Calu3 (cell line): ENCODE measurements around the gene ZFYVE27. TPM values are rescaled to one million over a fixed set of nuclear protein-coding genes. Genes with fewer than 3 reads are reported as not detected.
"Not testable (repeated sequence)": the region's sequence is repeated elsewhere in the genome, so short reads cannot be mapped to it uniquely, and the experiment has no call there.

Experiments
- BruUV-seq: library from RNA; stranded (reverse); fragments of 400-500 nt; replicated peaks from 2 replicates; lab custom pipeline; 2021; lab: Mats Ljungman, UMichigan
- CTCF ChIA-PET: fragments of 300-600 bp; sonication (Branson Sonifier 250); formaldehyde crosslinking; loops from one replicate; lab custom pipeline; 2022; ENCODE audit warnings: antibody characterized with exemption; lab: Charles Lee
- DNase-seq: peaks from one replicate; pipeline ENCODE4 v3.0.0; 2022
- H3K27ac Mint-ChIP-seq: one replicate; pipeline ENCODE4 v1.8.0; 2022; ENCODE audit warnings: mixed read lengths; ENCODE audit not compliant: unreplicated experiment
- H3K27me3 Mint-ChIP-seq: one replicate; pipeline ENCODE4 v1.8.0; 2022; ENCODE audit warnings: mixed read lengths; ENCODE audit not compliant: unreplicated experiment
- H3K36me3 Mint-ChIP-seq: one replicate; pipeline ENCODE4 v1.8.0; 2022; ENCODE audit warnings: mild to moderate bottlenecking, moderate library complexity, mixed read lengths; ENCODE audit not compliant: insufficient read depth, unreplicated experiment
- H3K4me1 Mint-ChIP-seq: one replicate; pipeline ENCODE4 v1.8.0; 2022; ENCODE audit warnings: mild to moderate bottlenecking, low read depth, mixed read lengths; ENCODE audit not compliant: unreplicated experiment
- H3K4me3 Mint-ChIP-seq: one replicate; pipeline ENCODE4 v1.8.0; 2022; ENCODE audit warnings: mild to moderate bottlenecking, low read depth, moderate library complexity, mixed read lengths; ENCODE audit not compliant: unreplicated experiment
- H3K9me3 Mint-ChIP-seq: one replicate; pipeline ENCODE4 v1.8.0; 2022; ENCODE audit warnings: low read depth, mixed read lengths; ENCODE audit not compliant: unreplicated experiment
- CTCF ChIP-seq: fragments of 200-600 bp; IDR thresholded peaks from one replicate; pipeline ENCODE4 v1.8.0; 2022; ENCODE audit warnings: antibody characterized with exemption; ENCODE audit not compliant: unreplicated experiment
- intact Hi-C: fragments of 100-400 bp; cut with micrococcal nuclease; formaldehyde crosslinking; loops from one replicate; pipeline ENCODE4 v1.10.0; 2022; ENCODE audit not compliant: unreplicated experiment
- total RNA-seq: library from RNA; stranded (reverse); gene quantifications from 2 replicates; pipeline ENCODE4 v1.2.3, GENCODE V29; 2022

The ZFYVE27 gene
- total RNA-seq, 1 experiment from 2014 or later, result 28.3 TPM

GRCh38 chr10:97690133-97690532 is 46.8 kb upstream of the ZFYVE27 start:
- Mint-ChIP-seq H3K27ac (no peak overlapping the region), H3K9me3 (no peaks in the 10 kb centered on the region), H3K4me1 (peaks cover 13% of the 10 kb centered on the region), H3K4me3 (no peak overlapping the region), H3K27me3 (no peaks in the 10 kb centered on the region), H3K36me3 (peaks cover 15% of the 10 kb centered on the region)
- BruUV-seq, result no TSS peak
- TF ChIP-seq CTCF, result no peak
- CTCF ChIA-PET, result interaction anchor here (0.9 kb wide), 1 partner anchor 19 kb away, joined by 3 read pairs; no protein-coding TSS in a partner anchor
- DNase-seq, result no peak
- intact Hi-C loops, result no loop called here

- H3K9me3 Mint-ChIP-seq, H3K36me3 Mint-ChIP-seq, DNase-seq, H3K27ac Mint-ChIP-seq, H3K4me1 Mint-ChIP-seq, intact Hi-C loops, H3K4me3 Mint-ChIP-seq, H3K27me3 Mint-ChIP-seq, BruUV-seq: not testable (repeated sequence)
- CTCF ChIA-PET, result interaction anchor here (0.6 to 1.4 kb wide), 3 partner anchors 10 to 22 kb away, joined by 4 to 5 read pairs (median 4); no protein-coding TSS in a partner anchor
These were observed 38.8 kb upstream of the ZFYVE27 start for GRCh38 chr10:97698072-97698655.

GRCh38 chr10:97701438-97702069 is 35.4 kb upstream of the ZFYVE27 start:
- no TSS peak for BruUV-seq
- Mint-ChIP-seq H3K27me3 (no peaks in the 10 kb centered on the region), H3K9me3 (no peaks in the 10 kb centered on the region), H3K4me1 (no peaks in the 10 kb centered on the region), H3K4me3 (no peak overlapping the region), H3K36me3 (no peaks in the 10 kb centered on the region), H3K27ac (no peak overlapping the region)
- no peak for TF ChIP-seq CTCF
- DNase-seq, result peak; percentile 58
- intact Hi-C loops, result loop anchor here (2.0 kb wide), 1 partner anchor 29 kb away; no protein-coding TSS in a partner anchor
- CTCF ChIA-PET, result interaction anchor here (0.5 to 1.4 kb wide), 9 partner anchors 8 to 1963 kb away, joined by 4 to 19 read pairs (median 7); partner anchors contain the start of gene AVPI1

- no peak overlapping the region for H3K4me3 Mint-ChIP-seq
- H3K27ac Mint-ChIP-seq, result no peak overlapping the region
- H3K4me1 Mint-ChIP-seq, result no peaks in the 10 kb centered on the region
- no peak for DNase-seq
- no peaks in the 10 kb centered on the region for H3K27me3 Mint-ChIP-seq
- no TSS peak for BruUV-seq
- intact Hi-C loops, result no loop called here
- TF ChIP-seq CTCF, result no peak
- CTCF ChIA-PET, result interaction anchor here (0.6 to 1.2 kb wide), 4 partner anchors 17 to 665 kb away, joined by 3 to 8 read pairs (median 4); partner anchors contain the start of genes AVPI1 and ZFYVE27
- no peaks in the 10 kb centered on the region for H3K36me3 Mint-ChIP-seq
- no peaks in the 10 kb centered on the region for H3K9me3 Mint-ChIP-seq
These were observed 33.4 kb upstream of the ZFYVE27 start for GRCh38 chr10:97703398-97704067.
